Choroid plexus epithelial cell (primary cell): ENCODE measurements around the gene GNB5.

ENCODE experiments used
- DNase-seq: peaks from one replicate; pipeline ENCODE4 v3.0.0-alpha.2; 2010; ENCODE audit warnings: low read depth
- H3K4me3 ChIP-seq: 2 replicates; pipeline ENCODE4 v1.5.1; 2011; ENCODE audit warnings: low read depth, mild to moderate bottlenecking, control low read depth, low read length, moderate library complexity
- TF ChIP-seq, protein P1 (sequence below): conservative IDR thresholded peaks from 2 replicates; pipeline ENCODE4 v1.5.1; 2011; ENCODE audit warnings: low read depth, mild to moderate bottlenecking, control low read depth, inconsistent platforms, low read length, moderate library complexity

The GNB5 gene

GRCh38 chr15:52220937-52221660 lies 29.9 kb upstream of the GNB5 start:
- DNase-seq = no peak
- TF ChIP-seq, protein P1, sequence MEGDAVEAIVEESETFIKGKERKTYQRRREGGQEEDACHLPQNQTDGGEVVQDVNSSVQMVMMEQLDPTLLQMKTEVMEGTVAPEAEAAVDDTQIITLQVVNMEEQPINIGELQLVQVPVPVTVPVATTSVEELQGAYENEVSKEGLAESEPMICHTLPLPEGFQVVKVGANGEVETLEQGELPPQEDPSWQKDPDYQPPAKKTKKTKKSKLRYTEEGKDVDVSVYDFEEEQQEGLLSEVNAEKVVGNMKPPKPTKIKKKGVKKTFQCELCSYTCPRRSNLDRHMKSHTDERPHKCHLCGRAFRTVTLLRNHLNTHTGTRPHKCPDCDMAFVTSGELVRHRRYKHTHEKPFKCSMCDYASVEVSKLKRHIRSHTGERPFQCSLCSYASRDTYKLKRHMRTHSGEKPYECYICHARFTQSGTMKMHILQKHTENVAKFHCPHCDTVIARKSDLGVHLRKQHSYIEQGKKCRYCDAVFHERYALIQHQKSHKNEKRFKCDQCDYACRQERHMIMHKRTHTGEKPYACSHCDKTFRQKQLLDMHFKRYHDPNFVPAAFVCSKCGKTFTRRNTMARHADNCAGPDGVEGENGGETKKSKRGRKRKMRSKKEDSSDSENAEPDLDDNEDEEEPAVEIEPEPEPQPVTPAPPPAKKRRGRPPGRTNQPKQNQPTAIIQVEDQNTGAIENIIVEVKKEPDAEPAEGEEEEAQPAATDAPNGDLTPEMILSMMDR = no peak
- H3K4me3 ChIP-seq = no peak overlapping the region

GRCh38 chr15:52220251-52220650 lies 29.1 kb upstream of the GNB5 start:
- TF ChIP-seq, protein P1 = no peak
- DNase-seq = no peak
- no peak overlapping the region for H3K4me3 ChIP-seq

- TF ChIP-seq, protein P1 = no peak
- no peak for DNase-seq
- no peak overlapping the region for H3K4me3 ChIP-seq
Measured at GRCh38 chr15:52218816-52219215, 27.6 kb upstream of the GNB5 start.

GRCh38 chr15:52218371-52218770 lies 27.2 kb upstream of the GNB5 start:
- no peak for DNase-seq
- H3K4me3 ChIP-seq = no peak overlapping the region
- TF ChIP-seq, protein P1 = no peak

- no peak overlapping the region for H3K4me3 ChIP-seq
- no peak for DNase-seq
- TF ChIP-seq, protein P1 = no peak
Measured at GRCh38 chr15:52217186-52217585, 26.0 kb upstream of the GNB5 start.

DNA sequence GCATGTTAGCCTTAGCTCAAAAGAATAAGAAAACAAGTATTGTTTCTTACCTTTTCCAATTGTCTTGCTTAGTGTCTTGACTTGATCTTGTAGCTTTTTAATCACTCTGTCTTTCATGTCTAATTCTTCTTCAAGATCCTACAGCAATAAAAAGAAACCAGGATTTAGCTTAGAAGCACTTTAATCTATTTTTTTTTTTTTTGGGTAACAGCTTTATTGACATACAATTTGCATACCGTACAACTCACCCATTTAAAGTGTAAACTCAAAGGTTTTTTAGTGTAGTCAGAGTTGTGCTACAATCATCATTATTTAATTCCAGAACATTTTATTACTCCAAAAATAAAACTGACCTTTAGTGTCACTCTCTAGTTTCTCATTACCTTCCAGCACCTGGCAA lies 23.4 kb upstream of the GNB5 start:
- TF ChIP-seq, protein P1 = no peak
- DNase-seq = no peak
- no peak overlapping the region for H3K4me3 ChIP-seq

- H3K4me3 ChIP-seq = no peak overlapping the region
- DNase-seq = no peak
- TF ChIP-seq, protein P1 = no peak
Measured at GRCh38 chr15:52213206-52213605, 22.0 kb upstream of the GNB5 start.
